Middle frontal gyrus (tissue), 1 donor: ENCODE results near the gene RSBN1L.
"Not testable (repeated sequence)": the region's sequence is repeated elsewhere in the genome, so short reads cannot be mapped to it uniquely, and the experiment has no call there.

Source experiments
- DNase-seq: peaks from one replicate; pipeline ENCODE4 v3.0.0-alpha.2; 2015; ENCODE audit warnings: low spot score; ENCODE audit errors: extremely low spot score

Gene RSBN1L

DNA sequence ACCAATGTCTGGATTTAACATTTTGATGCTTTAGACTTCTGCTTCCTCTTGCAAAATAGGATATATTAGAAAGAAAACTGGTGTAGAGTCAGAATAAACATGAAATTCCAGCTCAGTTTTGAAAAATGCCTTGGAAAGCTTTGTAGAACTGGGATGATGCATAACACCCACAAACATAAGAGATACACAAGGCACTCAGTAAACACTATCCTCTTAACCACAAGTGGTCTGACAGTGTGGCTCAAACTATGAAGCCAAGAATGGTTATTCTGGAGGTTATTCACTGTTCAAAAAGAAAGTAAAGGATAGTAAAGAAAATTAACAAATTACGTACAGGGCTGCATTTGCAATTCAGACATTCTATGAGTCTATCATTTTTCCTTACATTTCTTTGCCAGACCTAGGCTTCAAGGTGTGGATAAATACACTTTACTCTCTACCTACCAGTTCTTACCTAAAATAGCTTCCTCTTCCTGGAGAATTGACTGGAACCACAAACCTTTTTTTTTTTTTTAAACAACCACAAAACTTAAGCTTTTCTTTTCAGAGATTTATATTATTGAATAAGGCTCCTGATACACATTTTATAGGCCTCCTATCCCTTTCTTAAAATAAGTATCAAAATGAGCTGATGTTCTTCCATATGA is 9.0 kb upstream of the RSBN1L start:
- DNase-seq, result no peak

DNA sequence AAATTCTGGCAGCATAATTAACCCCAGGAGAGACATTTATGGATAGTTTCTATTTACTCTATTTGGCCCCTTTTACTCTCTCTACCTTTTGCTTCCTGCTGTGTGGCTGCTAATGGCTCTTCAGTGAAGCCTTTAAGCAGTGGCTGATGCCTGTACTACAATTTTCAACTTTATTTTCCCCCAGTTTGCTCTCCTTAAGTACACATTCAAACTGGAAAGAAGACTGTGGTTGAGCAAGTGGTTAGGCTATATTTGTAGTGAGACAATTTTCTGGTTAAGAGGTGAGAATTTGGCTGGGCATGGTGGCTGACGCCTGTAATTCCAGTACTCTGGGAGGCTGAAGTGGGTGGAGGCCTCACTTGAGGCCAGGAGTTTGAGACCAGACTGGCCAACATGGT is 8.5 kb upstream of the RSBN1L start:
- DNase-seq, result no peak

DNA sequence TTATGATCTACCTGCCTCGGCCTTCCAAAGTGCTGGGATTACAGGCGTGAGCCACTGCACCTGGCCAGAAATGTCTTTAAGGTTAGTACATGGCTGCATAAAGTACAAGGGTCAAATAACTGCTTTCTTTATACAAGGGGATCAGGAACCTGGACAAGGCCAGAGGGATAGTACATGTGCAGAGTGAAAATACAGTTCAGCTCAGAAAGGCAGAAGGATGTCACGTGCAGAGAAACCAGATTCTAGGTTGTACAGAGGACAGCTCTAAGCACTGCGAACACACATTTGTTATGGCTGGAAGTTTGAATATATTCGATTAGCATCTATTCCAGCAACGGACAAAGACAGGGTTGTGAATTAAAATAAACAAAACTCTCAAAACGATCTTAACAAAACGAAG is 6.0 kb upstream of the RSBN1L start:
- DNase-seq, result no peak

DNA sequence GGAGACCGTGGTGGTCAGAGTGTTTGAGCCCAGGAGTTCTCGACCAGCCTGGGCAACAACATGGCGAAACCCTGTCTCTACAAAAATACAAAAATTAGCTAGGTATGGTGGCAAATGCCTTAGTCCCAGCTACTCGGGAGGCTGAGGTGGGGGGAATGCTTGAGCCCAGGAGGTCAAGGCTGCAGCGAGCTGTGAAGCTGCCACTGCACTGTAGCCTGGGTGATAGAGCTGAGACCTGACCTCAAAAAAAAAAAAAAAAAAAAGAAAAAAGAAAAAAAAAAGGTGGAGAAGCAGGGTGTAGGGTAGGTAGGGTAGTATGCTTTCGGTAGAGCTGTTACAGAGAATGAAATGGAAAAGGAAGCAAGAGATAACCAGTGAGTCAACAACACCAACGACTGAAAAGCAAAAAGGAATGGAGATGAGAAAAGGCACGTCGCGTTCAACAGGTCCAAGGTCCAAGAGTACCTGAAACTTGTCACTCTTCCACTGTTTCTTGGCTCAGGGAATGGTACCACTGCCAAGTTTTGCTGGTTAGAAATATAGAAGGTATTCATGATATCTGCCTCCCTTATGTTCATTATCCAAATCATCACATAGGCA is 4.3 kb upstream of the RSBN1L start:
- DNase-seq, result no peak

DNA sequence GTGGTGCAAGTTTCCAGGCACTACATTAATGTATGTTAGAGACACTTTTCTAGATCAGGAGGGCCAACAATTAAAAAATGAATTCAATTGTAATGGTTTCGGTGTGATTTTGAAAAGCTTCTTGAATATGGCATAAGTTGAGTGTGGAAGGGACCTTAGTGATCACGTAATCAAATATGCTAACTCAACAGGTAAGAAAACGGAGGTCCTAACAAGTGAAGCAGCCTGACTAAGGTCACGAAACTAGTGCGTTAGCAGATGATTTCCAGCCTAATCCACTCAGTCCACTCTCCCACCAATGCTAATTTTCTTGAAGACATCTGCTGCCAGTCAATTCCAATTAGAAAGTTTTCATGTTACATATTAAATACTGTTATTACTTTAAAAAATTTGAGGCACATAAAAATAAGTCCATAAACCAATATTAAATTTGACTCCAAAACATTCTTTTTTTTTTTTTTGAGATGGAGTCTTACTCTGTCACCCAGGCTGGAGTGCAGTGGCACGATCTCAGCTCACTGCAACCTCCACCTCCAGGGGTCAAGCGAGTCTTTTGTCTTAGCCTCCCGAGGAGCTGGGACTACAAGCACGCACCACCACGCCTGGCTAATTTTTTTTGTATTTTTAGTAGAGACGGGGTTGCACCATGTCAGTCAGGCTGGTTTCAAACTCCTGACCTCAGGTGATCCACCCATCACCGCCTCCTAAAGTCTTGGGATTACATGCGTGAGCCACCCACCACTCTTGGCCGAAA is 2.3 kb upstream of the RSBN1L start:
- no peak for DNase-seq

DNA sequence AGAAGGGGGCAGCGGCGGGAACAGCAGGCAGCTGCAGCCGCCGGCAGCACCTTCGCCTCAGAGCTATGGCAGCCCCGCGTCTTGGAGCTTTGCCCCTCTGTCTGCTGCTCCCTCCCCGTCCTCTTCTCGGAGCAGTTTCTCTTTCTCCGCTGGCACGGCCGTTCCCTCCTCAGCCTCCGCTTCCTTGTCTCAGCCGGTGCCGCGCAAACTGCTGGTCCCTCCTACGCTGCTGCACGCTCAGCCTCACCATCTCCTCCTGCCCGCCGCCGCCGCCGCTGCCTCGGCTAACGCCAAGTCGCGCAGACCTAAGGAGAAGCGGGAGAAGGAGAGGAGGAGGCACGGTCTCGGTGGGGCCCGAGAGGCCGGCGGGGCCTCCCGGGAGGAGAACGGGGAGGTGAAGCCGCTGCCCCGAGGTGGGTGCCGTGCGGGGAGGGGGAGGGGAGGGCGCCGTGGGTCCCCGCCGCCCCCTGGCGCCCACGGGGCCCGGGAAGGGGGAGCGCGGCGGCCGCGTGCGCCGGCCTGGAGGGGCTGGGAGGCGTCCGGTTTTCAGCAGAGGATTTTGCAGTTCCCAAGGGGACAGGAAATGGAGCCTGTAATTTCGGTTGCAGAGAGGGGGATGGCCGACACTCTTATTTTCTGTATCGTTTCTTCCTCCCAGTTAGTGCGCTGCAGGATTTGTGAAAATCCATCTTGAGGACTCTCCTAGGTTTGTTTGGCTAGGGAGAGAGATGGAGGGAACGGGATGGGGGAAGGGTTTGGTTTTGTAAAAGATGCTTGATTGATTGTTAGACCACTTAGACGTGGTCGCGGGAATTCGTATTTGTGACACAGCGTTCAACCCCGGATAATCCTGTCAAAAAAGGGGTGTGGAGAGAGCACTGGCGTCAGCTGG is 630 bp downstream of the RSBN1L start:
- DNase-seq, result no peak

DNA sequence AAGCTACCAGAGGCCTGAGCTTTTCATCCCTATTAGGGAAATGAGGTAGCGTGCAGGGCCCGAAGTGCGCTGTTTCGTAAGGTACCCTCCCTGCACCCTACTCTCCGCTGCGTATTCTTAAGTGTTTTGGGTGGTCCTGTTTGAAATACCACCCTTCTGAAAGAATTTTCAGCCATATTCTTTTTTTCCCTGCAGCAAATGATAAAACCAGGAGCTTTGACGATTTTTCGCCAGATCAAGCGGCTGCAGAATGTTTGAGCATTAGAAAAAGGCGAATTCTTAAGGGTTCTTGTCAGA is 1.2 kb downstream of the RSBN1L start:
- no peak for DNase-seq

DNA sequence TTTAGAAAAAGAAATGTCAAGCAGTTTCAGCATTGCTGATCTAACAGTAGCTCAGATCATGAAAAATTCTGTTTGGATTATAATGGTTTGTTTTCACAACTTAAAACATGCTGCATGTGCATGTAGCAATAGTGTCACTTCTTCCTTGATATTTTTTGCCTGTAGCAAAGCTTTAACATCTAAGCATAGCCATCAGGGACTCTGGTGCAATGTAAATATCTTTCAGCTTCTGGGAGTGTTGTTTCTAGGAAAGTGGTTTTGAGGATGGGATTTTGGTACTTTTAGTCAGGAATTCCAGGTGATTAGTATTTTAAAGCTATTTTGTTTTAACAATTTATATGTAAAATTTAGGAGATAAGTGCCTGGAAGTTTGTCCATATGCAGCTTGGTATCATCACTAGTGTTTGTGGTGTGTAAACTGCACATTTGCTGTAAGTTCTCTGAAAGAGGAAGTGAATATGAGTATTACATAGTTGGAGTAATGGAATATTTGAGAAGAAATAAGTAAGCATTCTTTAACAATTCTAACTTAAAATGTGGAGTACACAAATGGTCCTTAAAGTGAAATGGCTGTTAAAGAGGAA is 1.9 kb downstream of the RSBN1L start:
- DNase-seq, result no peak

DNA sequence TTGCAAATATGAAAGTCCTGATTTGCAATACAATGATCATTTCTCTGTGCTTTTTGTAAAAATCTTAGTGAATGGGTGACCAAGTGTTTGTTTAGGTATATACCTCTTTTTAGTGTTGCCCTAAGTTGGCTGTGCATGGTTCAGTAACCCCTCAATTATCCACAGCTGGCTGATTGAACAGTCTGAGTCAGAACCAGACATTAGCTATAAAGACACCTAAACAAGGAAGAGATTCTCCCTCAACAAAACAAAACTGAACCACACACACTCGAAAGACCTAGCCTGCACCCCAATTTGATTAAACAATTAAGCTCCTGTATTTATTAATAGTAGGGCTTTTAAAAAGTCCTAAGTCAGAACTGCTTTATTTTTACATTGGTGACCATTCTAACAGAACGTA is 2.8 kb downstream of the RSBN1L start:
- no peak for DNase-seq

DNA sequence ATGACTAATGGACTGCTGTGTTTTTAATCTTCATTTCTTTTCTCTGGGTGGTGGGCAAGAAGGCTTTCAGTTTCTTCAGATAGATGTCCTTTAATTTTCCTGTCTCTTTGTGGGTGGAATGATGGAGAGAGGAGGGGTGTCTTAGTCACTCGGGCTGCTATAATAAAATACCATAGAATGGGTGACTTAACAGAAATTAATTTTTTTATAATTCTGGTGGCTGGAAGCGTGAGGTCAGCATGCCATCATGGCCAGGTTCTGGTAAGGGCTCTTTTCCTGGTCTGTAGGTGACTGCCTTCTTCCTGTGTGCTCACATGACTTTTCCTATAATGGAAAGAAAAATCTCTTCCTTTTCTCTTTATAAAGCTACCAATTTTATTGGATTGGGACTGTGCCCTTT is 6.3 kb downstream of the RSBN1L start:
- DNase-seq, result no peak

DNA sequence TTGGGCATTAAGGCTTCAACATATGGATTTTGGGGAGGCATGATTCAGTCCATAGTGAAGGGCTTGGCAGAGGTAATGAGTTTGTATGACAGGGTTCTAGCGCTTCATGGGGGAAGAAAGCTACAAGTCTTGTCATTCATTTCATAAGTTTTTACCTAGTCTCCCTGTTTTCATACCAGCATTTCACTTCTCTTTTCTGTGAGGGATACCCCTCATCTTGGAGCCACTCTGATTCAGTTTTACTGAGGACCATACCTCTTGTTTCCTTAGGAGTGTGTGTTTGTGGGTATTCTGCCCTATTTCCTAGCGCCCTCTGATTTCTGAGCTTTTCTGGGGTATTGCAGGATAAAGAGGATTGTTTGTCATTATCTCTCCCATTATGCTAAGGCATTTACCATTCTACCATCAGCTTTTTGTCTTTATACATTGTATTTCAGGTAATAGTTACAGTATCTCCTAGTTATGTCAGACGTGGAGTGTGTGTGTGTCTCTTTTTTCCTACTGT is 6.8 kb downstream of the RSBN1L start:
- no peak for DNase-seq

DNA sequence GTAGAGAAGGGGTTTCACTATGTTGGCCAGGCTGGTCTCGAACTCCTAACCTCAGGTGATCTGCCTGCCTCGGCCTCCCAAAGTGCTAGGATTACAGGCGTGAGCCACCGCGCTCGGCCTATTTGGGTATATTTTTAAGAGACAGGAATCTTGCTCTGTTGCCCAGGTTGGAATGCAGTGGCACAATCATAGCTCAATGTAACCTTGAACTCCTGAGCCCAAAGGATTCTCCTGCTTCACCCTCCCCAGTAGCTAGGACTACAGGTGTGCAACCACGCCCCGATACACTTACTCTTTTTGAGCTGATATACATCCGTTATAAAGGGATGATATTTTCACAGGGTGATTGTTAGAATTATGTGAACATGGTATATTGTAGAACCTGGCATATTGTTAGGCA is 7.4 kb downstream of the RSBN1L start:
- DNase-seq, result not testable (repeated sequence)

DNA sequence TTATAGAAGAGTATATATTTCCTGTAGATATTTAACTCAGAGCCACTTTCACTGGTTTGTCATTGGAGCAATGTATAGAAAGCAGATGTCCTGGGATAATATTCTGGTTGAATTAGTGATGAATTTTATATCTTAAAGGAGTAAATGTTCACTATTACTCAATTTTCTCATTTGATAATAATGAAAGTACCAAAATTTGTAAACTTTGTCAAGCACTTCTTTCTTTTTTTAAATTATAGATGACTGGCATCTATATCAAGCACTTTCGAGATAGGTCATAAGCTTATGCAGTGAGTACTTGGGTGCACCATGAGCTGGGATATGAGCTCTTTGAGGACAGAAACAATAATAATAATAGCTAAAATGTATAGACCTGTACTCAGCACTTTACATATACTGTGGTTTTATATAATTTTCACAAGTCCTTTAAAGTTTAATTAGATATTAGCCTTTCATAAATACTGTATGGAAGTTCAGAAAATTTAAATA is 11.3 kb downstream of the RSBN1L start:
- no peak for DNase-seq

DNA sequence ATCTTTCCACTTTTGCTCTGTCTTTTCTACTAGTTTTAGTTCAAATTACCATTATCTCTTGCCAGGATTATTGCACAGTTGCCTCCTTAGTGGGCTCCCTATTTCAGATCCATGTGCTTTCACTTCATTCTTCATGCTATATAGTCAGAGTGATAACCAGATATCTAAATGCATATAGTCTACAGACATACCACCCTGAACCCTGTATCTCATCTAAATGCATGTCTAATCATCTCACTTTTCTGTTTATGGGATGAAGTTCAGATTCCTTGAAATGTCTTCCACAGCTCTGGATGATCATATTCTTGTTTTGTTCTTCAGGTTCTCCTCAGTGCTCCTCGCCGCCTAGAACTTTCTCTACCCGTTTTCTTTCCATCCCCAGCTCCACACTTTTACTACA is 13.8 kb downstream of the RSBN1L start:
- DNase-seq, result no peak

DNA sequence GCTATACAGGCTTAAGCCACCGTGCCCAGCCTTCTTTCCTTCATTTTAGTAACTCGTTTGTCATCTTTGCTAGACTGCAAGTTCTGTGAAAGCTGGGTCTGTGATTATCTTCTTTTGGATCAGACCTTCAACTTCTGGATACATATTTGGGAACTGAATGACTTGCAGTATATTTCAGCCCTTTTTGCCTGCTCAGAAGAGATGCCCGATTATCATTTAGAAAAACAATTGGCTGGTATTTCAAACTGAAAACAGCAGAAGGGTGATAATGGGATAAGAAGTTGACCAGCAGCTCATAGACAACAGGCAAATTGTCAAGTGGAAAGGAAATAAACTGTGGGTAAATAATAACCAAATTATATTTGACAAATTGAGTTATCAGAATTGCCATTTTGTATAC is 14.6 kb downstream of the RSBN1L start:
- DNase-seq, result no peak

DNA sequence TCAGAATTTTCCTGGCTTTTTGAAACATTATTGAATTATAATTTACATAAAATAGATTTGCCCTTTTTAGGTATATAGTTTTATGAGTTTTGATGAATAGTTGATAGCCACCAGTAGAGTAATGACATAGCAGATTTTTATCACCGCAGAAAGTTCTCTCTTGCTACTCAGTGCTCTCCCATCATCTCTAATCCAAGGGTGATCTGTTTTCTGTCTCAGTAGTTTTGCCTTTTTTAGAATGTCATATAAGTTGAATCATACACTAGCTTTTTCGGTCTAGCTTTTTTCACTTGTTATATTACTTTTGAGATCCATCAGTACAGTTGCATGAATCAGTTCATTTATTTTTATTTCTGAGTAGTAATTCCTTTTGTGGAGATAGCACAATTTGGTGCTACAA is 17.9 kb downstream of the RSBN1L start:
- DNase-seq, result no peak

DNA sequence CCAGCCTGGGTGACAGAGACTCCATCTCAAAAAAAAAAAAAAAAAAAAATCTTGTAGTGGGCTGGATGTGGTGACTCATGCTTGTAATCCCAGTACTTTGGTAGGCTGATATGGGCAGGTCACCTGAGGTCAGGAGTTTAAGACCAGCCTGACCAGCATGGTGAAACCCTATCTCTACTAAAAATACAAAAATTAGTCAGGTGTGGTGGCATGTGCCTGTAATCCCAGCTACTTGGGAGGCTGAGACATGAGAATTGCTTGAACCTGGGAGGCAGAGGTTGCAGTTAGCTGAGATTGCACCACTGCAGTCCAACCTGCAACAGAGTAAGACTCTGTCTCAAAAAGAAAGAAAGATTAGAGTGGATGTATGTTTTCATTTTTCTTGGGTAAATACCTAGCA is 18.7 kb downstream of the RSBN1L start:
- not testable (repeated sequence) for DNase-seq

DNA sequence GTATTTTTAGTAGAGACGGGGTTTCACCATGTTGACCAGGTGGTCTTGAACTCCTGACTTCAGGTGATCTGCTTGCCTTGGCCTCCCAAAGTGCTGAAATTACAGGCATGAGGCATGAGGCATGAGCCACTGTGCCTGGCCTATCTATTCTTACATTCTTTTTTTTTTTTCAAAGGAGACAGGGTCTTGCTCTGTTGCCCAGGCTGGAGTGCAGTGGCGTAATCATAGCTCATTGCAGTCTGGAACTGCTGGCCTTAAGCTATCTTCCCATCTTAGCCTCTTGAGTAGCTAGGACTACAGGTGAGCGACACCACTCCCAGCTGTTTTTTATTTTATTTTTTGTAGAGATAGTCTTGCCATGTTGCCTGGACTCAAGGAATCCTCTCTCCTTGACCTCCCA is 20.5 kb downstream of the RSBN1L start:
- DNase-seq, result no peak

DNA sequence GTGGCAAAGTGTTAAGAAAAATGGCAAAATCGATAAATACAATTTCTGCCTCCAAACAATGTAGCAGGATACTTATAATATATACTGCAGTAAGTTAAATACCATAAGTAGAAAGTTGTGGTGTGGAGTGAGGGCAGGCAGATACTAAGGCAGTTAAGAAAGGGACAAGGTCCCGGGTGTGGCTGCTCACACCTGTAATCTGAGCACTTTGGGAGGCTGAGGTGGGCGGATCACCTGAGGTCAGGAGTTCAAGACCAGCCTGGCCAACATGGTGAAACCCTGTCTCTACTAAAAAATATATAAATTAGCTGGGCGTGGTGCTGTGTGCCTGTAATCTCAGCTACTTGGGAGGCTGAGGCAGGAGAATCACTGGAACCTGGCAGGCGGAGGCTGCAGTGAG is 21.3 kb downstream of the RSBN1L start:
- not testable (repeated sequence) for DNase-seq

DNA sequence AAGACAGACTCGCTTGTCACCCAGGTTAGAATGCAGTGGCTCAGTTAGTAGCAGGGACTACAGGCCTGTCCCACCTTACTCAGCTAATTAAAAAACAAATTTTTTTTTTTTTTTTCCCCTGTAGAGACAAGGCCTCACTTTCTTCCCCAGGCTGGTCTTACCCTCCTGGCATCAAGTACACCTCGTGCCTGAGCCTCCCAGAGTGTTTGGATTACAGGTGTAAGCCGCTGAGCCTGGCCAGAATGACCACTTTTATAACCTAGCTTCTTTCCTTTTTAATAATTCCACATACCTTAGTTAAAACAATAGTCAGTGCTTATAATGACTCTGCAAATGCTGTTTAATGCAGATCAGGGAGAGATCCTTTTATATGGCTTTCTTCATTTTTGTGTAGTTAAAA is 31.3 kb downstream of the RSBN1L start:
- DNase-seq, result no peak

DNA sequence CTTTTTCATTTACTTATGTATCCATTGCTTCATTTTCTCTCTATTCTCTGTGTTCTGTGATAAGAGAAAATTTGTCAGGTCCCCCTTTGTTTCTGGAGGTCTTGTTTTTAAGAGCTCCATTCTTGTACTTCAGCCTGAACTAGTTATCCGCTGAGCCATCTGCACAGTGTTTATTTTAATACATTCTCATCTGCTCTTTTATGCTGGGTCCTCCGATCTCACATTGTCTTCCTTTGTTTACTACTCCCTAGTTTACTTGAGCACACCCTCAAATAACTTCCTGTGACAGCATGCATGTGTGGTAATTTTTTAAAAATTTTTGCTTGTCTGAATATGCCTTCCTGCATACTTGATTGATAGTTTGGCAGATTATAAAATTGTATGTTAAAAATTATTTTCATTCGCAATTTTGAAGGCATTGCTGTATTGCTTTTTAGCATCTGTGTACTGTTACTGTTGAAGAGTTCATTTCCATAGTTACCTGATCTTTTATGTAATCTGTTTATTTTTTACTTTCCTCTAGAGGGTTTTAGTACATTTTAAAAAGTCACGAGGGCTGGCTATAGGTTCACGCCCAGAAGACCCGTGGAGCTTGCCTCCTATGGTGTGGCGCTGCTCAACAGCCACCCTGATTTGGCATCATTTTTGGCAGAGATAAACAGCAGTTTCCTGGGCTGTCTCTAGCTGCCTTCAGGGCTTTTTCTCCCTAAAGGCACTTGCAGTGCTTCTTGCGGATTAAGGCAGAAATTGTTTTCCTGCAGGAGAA is 31.9 kb downstream of the RSBN1L start:
- no peak for DNase-seq
